Measurements from ENCODE around the gene HIGD2B.
"Not testable (repeated sequence)": the region's sequence is repeated elsewhere in the genome, so short reads cannot be mapped to it uniquely, and the experiment has no call there.

The HIGD2B gene, protein sequence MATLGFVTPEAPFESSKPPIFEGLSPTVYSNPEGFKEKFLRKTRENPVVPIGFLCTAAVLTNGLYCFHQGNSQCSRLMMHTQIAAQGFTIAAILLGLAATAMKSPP

DNA sequence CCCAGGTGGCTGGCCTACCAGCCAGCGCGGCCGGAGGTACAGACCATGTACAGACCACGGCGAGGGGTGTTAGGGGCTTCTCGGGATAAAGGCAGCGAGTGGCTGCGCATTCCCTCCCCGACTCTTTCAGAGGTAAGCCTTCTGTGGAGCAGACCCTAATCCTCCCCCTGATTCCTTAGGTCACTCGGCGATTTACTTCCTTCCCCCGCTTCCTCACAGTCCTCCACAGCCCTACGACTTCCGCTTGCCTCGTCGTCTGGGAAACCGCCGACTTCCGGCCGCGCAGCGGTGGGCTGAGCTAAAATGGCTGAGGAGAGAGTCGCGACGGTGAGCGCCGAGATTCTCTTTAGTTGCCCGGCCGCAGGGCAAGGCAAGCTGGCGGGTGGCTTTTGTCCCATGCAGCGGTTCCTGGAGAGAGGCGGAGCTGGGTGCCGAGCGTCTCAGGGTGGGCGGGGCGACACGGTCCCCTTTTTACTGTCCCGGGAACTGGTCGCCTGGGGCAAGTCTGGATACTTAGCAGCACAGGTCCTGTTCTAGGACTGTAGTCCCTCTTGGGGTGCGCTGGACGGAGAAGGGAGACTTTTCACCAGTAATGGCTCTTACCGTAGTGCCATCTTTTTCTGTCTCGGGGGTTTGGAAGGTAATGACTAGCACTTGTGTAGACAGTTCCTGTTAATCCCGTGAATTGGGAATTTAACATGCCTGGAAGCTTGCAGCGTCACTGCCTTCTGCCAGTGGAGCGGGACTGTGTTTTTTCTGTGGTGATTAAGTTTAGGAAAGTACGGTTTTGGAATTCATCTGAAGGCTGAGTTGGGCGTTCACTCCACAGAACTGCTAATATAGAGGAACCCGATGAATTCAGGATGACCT is at the start of gene HIGD2B, which contains the start of gene BBS4:
Gene HIGD2B, minus strand, starts transcription at position 258 of the 870 bp plus-strand sequence. CDS start 9,808 bp downstream, outside the sequence.
Gene BBS4, plus strand, starts transcription at position 283 of the 870 bp plus-strand sequence. Its CDS starts 21 bp downstream, at position 304.
- DNase-seq (ENCODE audit: low read depth): peak; percentile 92

DNA sequence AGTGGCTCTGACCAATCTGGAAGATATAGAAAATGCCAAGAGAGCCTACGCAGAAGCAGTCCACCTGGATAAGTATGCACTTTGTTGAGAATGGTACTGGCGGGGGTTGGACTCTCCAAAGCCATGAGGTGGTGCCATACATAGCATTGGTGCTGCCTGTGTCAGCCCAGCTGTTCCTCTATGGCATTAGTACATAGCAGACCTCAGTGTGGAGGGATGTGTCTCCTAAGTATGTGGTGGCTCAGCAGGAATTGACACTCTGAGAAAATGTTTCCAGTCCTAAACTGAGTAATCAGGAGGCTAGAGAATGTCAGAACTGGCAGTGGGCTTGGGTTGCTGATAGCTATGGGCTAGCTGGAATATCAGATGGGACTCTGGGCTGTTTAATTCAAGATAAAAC is 49.1 kb upstream of the HIGD2B start:
- DNase-seq (ENCODE audit: low read depth): no peak

DNA sequence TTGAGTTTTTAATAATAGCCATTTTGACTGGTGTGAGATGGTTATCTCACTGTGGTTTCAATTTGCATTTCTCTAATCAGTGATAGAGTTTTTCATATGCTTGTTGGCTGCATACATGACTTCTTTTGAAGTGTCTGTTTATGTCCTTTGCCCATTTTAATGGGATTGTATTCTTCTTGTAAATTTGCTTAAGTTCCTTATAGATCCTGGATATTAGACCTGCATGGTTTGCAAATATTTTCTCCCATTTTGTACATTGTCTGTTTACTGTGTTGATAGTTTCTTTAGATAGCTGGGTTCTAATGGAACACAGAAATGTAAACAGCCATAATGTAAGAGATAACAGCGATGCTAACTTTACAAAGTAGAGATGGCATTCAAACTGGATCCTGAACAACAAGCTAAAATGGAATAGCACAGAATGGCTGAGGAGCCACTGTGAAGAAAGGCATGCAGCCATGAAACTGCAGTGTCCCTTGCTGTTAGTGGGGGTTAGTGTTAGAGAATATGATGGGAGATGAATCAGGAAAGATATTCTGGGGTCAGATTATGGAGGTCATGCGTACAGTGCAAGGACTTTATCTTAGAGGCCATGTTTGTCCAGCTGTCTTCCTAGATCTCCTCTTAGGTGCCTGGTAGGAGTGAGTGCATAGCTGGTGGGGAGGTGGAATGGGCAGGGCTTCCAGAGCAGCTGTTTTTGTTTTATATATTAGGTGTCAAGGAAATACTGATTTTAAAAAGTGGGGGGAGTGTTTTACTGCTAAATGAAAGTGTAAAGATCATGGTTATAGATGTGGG is 48.2 kb upstream of the HIGD2B start:
- DNase-seq (ENCODE audit: low read depth): no peak

DNA sequence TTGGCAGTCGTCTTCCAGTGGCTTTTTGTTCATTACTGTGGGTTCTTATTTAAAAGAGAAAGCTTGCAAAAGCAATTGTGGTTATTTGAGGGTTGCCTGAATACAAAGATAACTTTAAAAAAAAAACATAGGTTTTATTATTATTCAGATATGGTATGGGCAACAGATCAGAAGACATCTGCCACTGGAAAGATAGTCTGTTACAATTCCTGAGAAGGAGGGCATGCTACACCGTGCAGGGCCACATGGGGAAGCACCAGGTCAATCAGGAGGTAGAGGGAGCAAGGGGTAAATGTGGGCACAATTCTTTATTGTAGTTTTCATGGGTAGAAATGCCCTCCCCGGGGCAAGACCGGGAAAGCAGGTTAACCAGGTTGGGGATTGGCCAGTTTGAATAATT is 46.5 kb upstream of the HIGD2B start:
- no peak for DNase-seq (ENCODE audit: low read depth)

DNA sequence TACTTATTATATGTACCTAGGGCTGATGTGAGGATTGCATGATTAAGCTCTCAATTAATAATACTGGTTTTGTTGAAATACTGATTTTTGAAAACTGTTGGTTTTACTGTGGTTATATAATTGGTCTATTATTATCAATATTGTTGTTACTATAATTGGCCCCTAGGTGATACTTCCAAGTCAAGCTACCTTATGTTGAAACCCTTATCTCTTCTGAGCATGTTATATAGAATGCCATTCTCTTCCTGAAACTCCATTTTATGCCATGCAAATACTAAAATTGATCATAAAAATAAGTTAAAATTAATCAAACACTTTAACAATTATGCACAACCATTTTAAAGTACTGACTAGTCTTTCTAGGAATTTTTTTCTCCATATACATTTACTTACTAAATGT is 46.1 kb upstream of the HIGD2B start:
- DNase-seq (ENCODE audit: low read depth): no peak

DNA sequence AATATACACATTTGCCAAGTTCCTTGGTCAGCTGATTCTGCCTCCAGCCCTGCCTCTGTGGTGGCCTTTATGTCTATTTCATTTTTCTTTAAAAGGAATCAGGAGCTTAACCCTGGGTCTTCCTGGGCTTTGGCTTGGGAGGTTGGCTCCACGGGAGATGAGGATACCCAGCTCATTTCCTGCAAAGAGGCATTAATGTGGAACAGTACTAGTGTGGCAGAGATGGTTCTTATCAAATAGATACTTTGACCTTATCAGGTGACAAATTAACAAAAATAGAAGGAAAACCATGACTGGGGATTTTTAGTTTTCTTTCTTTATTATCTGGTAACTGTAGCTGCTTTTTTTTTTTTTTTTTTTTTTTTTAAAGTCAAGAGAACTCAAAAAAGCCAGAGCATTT is 42.8 kb upstream of the HIGD2B start:
- no peak for DNase-seq (ENCODE audit: low read depth)

DNA sequence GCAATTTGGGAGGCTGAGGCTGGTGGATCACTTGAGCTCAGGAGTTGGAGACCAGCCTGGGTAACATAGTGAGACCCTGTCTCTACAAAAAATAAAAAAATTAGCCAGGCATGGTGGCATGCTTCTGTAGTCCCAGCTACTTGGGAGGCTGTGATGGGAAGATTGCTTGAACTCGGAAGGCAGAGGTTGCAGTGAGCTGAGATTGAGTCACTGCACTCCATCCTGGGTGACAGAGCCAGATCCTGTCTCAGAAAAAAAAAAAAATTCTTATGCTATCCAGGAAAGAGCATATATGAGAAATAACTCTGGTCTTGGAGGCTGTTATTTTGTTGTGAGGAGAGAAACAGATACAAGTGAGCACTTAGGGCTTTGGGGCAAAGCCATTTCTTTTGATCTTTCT is 42.3 kb upstream of the HIGD2B start:
- DNase-seq (ENCODE audit: low read depth): peak; percentile 23

DNA sequence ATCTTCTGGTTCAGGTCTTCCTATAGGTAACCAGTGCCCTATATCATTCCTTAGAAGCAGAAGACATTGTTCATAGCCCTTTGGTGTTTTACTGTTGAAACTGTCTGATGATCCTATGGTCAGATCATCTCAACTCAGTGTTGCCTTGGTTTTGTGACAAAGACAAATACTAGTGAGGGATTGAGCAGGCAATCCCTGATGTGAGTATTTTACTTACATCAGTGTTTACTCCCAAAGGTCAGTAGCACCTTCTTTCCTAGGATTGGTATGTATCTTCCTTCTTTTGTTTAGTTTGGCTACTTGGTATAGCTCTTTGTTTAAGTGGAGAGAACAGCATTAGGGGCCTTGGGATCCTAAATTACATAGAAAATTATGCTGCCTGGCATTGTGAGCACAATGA is 41.2 kb upstream of the HIGD2B start:
- no peak for DNase-seq (ENCODE audit: low read depth)

DNA sequence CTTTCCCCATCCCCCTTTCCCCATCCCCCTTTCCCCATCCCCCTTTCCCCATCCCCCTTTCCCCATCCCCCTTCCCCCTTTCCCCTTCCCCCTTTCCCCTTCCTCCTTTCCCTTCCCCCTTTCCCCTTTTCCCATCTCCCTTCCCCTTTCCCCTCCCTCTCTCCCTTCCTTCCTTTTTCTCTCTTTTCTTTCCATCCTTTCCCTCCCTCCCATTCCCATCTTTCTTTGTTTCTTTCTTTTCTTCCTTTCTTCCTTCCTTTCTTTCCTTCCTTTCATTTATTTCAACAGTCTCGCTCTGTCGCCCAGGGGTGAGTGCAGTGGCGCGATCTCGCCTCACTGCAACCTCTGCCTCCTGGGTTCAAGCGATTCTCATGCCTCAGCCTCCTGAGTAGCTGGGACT is 39.9 kb upstream of the HIGD2B start:
- DNase-seq (ENCODE audit: low read depth): not testable (repeated sequence)

DNA sequence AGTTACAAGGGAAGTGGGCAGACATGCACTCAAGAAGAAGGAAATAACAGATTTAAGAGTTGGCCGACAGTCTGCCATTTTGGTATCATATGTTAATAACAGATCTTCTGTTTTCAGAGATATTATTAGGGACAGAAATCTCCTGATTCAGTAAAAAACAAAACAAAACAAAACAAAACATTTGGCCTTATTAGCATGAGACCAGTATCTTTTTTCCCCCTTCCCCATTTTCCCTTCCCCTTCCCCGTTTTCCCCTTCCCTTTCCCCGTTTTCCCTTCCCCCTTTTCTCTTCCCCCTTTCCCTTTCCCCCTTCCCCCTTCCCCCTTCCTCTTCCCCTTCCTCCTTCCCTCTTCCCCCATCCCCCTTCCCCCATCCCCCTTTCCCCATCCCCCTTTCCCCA is 39.5 kb upstream of the HIGD2B start:
- no peak for DNase-seq (ENCODE audit: low read depth)

DNA sequence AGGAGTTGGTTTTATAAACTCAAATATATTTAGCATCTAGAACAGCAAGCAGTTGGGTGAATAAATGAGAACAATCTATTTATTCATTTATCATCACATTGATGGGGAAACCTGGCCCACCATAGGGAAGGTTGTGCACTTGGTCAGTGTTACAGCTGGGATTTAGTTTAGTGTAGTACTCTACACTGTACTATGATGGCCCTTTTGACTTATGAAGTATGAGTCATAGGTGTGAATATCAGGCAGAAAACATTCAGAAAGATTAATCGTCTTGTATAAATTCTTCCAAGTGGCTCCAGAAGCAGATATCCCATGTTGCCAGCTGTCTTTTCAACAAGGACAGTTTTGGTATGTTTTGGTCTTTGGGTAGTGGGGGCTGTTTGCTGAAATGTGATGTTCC is 38.0 kb upstream of the HIGD2B start:
- DNase-seq (ENCODE audit: low read depth): peak; percentile 4

DNA sequence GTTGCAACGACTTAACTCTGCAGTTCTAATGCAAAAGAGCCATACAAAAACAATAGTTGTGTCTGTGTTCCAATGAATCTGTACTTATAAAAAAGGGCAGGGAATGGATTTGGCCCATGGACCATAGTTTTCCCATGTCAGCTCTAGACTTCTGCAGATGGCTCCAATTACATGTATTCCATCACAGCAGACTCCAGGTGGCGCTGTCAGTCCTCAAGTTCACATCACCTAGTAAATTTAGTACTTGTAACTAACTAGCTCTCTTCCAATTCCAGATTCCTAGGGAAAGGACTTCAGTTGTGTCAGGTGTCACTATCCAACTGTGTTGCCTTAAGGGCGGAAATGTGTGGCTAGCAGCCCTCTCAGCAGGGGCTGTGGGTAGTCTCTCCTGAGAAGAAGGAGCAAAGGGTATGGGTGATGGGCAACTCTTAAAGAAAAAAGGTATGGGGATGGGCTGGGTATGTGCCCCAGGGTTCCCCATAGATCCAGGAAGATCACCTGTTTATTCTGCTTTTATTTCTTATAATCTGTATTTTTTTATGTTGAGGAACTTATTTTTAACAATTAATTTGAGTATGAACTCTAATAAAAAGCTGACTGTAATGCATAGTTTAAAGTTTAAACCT is 36.2 kb upstream of the HIGD2B start:
- DNase-seq (ENCODE audit: low read depth): peak; percentile 75

DNA sequence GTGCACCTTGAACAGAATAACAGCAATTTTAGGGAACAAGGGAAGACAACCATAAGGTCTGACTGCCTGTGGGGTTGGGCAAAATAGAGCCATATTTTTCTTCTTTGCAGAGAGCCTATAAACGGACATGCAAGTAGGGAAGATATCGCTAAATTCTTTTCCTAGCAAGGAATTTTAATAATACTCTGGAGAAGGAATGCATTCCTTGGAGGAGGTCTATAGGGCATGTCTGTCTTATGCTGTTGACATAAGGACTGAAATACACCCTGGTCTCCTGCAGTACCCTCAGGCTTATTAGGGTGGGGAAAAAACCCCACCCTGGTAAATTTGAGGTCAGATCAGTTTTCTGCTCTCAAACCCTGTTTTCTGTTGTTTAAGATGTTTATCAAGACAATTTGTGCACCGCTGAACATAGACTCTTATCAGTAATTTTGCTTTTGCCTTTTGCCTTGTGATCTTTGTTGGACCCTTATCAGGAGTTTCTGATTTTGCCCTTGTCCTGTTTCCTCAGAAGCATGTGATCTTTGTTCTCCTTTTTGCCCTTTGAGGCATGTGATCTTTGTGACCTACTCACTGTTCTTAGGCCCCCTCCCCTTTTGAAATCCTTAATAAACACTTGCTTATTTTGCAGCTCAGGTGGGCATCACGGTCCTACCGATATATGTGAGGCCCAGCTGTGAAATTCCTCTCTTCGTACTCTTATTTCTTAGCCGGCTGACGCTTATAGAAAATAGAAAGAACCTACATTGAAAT is 22.7 kb upstream of the HIGD2B start:
- DNase-seq (ENCODE audit: low read depth): peak; percentile 51

DNA sequence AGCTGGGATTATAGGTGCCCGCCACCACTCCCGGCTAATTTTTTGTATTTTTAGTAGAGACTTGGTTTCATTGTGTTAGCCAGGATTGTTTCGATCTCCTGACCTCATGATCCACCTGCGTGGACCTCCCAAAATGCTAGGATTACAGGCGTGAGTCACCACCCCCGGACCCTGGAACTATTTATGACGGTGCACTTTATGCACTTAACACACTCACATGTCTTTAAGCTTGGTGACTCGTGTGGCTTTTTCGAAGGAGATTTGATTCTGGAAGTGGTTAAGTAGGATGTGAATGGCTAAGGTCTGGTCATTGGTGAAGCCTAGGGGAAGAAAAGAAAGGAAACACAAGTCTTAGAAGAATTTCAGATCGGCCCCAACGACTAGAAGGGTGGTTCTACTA is 20.3 kb upstream of the HIGD2B start:
- peak; percentile 55 for DNase-seq (ENCODE audit: low read depth)

DNA sequence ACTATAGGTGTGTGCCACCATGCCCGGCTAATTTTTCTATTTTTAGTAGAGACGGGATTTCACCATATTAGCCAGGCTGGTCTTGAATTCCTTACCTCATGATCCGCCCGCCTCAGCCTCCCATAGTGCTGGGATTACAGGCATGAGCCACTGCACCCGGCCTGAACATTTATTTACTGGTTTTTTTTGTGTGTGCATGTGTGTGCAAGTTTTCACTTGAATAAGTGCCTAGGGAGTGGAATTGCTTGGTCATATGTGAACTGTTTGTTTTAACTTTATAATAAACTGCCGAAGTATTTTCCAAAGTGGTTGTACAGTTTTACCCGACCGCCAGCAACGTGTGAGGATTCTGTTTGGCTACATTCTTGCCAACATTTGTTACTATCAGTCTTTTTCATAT is 14.1 kb upstream of the HIGD2B start:
- DNase-seq (ENCODE audit: low read depth): no peak

DNA sequence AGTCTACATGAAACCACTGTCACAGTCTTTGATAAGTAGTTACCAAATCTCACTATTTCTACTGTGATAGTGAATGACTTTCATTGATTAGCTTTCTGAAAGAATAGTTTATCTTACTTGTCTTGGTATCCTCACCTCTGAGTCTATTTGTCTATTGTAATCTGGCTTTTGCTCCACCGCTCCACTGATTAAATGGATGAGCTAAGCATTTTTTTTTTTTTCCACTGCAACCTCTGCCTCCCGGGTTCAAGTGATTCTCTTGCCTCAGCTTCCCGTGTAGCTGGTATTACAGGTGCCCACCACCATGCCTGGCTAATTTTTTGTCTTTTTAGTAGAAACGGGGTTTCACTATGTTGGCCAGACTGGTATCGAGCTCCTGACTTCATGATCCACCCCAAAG is 13.0 kb upstream of the HIGD2B start:
- no peak for DNase-seq (ENCODE audit: low read depth)

DNA sequence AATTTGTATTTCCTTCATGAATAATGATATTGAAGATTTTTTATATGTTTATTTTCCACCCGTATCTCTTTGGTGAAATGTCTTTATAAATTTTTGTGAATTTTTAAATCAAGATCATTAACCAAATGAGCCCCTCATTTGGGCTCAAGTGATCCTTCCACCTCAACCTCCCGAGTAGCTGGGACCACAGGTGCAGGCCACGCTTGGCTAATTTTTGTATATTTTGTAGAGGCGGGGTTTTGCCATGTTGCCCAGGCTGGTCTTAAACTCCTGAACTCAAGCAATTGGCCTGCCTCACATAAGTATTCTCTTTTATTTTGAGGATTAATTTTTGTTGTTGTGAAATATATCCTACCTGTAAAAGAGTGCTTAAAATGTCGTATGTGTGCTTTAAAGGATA is 5.0 kb upstream of the HIGD2B start:
- DNase-seq (ENCODE audit: low read depth): no peak

DNA sequence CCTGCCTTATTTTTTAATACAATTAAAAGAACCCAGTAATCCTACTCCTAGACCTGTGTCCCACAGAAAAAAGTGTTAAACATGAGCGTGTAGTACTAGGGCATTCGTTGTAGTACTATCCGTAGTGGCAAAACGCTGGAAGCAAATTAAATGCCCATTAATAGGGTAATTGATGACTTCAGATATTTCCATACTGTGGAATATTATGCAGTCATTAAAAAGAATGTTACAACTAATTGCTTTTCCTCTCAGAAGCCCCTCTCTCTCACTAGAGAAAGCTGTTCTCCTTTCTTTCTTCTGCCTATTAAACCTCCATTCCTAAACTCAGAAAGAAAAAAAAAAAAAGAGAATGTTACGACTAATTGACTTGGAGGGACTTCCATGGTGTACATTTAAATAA is 2.7 kb upstream of the HIGD2B start:
- no peak for DNase-seq (ENCODE audit: low read depth)

DNA sequence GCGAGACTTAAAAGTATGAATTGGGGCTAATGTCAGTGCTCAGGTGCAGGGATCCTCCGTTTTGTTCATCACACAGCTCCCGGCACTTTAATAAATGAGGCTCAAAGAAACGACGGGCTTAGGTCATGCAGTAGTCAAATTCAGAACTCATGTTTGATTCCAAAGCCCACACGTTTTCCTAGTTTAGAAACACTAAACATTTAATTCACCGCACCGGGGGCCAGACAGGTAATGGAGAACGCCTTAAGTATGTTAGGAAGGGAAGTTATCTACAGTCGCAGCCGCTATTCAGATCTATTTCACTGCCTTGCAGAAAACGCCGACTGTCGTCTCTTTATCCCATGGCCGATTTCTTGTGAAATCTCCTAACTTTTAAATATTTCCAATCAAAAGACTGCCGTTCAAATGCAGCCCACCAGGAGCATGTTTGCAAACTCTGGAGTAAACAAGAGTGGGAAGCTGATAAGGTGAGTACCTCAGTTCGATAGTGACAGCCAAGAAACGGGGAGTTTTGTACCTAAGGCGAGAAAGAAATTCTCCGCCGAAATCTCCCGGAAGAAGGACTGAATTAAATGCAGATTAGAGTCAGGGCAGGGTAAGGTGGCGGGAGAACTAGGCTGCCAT is 569 bp downstream of the HIGD2B start:
- no peak for DNase-seq (ENCODE audit: low read depth)

DNA sequence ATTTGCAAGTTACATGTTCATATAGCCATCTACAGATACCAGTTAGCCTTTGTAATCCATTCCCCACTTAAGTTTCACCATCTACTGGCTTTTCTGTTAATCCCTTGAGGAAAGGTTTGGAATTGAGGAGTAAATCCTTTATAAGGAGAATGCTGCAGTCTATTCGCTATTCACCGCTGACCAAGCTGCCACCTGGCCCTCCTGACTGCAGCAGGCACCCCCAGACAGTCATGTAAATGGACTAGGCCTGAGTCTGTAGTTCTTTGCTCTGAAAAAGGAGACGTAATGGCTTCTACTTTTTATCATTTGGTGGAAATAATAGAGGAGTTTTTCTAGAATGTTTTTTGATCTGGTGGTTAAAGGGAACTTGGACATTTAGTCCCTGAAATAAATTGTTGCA is 3.2 kb downstream of the HIGD2B start:
- DNase-seq (ENCODE audit: low read depth): no peak

DNA sequence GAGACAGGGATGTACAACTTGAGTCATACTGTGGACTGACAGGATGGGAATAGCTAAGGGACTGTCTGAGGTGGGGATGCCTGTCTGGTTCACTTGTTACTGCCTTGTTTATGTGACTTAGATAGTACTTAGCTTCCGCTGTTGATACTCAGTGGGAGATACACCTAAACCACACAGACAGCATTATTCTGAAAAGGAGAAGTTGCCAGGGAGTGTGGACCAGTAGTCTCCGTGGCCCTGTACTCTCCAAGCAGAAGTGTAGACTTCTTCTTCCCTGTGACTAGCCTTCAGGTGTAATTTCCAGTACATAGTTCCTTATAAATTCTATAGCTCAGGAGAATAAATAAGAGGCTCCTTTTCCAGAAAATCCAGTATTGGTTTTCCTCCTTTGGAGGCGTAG is 5.1 kb downstream of the HIGD2B start:
- DNase-seq (ENCODE audit: low read depth): no peak
